Stimulated activated CD4-positive, alpha-beta T cell treated with anti-CD3 and anti-CD28 coated beads, Interleukin-1b, Interleukin-23, amount 100 ng/mL, for 48 hours (primary cell): ENCODE data around the gene OCSTAMP.

Source experiments
- DNase-seq: peaks from one replicate; pipeline ENCODE4 v3.0.0-alpha.2; 2020

Gene OCSTAMP, protein sequence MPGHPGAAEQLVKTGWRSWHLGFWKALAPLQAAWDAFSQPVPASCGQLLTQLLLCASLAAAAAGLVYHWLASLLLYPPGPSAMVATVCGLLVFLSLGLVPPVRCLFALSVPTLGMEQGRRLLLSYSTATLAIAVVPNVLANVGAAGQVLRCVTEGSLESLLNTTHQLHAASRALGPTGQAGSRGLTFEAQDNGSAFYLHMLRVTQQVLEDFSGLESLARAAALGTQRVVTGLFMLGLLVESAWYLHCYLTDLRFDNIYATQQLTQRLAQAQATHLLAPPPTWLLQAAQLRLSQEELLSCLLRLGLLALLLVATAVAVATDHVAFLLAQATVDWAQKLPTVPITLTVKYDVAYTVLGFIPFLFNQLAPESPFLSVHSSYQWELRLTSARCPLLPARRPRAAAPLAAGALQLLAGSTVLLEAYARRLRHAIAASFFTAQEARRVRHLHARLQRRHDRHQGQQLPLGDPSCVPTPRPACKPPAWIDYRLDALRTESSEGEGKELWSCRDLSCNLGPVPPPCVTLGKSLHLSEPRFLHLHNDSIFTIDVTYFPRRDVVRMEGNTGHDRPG

DNA sequence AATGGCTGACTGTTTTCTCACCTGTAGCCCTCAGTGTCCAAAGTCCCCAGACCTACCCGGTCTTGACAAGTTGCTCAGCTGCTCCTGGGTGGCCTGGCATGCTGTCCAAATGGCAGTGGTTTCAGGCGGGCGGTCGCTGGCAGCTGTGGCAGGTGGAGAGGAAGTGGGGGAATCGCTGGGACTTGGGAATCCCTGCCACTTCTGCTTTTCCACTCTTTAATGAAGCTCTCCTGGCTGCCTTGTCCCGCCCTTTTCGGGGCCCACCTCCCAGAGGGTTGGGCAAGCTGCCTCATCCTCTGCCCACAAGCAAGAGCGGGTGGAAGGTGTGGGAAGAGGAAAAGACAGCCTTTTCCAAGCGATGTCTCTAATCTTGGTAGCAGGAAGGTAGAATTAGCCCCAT, at the start of gene OCSTAMP:
TSS of gene OCSTAMP (minus strand) at position 194 of the 400 bp plus-strand sequence. CDS start at position 100, 94 bp downstream.
- DNase-seq = no peak

DNA sequence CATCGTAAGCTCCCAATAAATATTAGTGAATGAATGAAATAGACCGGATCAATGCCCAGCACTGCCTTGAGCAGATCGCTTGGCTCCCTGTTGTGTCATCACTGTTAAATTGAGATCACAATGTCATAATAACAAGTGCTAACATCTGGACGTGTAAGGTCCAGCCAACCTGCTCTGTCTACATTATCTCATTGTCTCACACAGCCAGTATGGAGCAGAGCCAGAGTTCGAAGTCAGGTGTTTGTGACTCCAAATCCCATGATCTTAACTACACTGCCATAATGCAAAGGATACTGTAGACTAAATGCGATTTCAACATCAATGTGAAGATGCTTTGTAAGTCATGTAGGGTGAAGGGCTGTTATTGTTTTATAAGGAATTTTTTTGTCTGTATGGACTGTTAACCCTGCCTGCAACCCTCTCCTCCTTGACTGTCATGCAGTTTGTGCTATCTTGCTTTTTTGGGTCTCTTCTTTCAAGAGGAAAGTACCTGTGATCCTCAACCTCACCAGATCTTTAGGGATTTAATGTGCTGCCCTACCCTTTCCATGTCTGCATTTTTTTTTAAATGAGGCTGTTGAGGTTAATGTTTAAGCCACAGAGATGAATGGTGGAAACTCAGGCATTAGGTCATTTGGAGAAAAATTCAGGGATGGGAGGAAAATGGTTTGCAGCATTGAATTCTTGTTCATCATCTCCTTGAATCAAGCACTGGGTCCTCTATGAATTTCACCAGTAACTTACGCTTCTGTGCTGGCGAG, 49.0 kb upstream of the OCSTAMP start:
- DNase-seq = no peak

DNA sequence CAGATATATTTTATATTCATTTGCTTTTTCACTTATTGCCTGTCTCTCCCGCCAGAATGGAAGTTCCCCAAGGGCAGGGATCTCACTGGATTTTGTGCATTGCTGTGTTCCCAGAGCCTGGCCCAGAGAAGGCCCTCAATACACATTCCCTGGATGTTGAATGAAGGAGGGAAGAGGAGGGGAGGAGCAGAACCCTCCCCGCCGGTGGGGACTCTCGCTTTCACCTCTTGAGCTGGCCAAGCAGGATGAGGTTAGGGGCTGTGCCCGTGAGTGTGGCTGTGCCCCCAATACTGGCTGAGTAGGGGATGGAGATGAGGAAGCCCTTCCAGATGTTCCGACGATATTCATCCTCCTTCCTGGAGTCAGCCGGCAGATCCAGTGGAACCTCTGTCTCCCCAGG, 45.5 kb upstream of the OCSTAMP start:
- no peak for DNase-seq

DNA sequence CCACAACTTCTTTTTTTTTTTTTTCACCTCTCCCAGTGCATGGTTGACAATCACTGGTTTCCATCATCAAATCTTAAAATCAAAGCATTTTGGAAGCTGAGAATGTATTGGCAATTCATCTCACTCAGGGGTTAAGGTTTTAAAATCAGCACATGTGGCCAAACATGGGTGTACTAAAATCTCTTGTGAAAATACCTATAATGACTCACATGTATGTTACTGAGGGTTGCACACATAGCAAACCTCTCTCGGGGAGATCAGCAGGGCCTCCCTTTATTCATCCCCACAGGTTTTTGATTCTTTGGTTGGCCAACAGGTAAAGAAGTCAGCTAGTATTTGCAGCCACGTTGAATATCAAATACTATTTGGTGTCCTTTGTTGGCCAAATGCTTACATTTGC, 44.3 kb upstream of the OCSTAMP start:
- DNase-seq = no peak

DNA sequence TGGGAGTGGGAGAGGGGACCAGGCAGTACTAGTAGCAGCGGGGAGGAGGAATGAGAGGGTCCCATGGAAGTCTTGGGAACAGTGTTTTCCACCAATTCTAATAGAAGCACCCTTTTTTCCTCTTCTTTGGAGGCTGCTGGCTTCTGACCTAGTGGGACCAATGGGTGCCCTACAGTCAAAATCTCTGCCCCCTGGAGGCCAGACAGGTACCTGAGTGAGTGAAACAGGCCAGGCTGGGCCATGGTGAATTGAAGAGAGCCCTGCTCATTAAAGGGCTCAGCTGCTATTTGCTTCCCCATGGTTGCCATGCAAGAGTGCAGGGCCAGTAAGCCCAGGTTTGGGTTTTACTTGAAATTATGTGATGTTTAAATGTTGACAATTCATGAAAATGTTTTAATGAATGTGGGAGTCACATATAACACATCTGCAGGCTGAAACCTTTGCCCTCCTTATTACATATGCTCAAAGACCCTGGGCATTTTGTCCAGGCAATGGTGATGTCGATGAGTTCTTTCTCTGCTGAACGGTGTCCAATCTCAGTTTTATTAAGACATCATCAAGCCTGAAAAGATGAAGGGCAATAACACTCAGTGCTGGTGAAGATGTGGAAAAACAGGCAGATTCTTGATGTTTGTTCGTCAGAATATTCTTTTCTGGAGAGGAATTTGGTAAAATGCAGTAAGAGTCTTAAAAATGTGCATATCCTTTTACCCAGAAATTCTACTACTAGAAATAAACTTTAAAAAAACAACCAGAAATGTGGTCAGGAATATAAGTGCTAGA, 42.3 kb upstream of the OCSTAMP start:
- DNase-seq = no peak

DNA sequence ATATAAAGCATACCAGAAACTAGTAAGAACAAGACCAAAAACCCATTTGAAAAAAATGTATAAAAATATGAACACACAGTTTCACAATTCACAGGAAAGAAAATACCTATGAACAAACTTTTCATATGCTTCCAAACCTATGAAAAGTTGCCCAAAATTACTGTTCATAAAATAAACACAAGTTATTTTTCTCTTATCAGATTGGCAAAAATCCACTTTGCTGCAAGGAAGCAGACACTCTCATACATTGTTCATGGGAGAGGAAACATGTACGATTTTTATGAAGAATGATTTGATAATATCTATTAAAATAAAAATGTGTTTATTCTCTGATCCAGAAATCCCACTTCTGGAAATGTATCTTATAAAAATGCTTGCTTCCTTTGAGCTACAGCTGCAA, 40.0 kb upstream of the OCSTAMP start:
- DNase-seq = no peak

DNA sequence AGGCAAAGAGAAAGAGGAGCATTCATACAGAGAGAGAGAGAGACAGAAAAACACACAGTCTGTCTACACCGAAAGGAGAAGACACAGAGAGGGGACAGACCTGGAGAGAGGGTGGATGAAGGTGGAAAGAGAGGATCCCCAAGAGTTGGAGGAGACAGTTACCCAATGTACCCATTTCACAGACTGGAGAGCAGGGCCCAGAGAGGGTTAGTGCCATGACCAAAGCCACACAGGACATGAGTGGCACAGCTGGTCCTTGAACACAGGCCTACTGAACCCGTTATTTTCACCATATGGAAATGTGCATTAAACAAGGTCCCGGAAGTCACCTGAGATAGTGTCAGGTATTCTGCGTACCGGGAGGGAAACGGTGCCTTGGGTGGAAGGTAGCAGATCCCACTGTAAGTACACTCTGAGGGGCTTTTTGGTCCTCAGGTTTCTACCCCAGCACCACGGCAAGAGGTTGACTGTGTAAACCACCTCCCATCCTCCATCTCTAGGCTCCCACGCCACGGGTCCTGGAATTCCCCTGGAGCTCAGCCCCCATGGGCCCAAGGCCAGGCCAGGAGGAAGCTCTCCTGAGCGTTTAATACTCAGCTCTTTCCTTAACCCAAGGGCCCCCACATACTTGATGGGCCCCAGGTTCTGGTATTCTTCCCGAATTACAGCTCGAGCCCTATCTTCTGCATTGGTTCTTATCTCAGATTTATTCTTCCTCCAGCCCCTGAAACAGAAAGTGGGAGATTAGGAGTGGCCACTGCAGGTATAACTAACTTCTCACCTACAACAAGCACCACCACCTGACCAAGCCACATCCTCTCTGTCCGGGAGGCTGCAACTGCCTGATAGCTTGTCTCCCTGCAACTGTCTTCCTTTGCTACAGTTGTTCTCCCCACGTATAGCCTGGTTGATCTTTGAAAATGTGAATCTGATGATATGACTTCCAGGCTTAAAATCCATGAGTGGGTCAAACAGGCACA, 38.4 kb upstream of the OCSTAMP start:
- DNase-seq = no peak

DNA sequence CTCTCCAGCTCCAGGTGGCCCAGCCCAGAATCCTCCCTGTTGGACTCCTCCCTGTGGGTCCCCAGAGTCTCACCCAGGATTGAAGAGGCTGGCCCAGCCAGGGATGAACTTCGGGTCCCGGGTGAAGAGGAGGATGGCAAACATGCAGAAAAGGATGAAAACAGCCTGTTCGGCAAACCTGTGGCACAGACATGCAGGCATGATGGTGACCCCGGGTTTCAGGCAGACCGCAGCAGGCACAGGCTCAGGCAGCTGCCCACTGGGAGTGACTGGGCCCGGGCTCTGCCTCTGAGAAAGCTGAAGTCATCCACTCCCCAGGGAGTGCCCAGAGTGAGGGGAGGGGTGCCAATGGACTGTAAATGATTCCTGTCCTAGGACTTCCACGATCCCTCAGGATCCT, 37.5 kb upstream of the OCSTAMP start:
- no peak for DNase-seq

DNA sequence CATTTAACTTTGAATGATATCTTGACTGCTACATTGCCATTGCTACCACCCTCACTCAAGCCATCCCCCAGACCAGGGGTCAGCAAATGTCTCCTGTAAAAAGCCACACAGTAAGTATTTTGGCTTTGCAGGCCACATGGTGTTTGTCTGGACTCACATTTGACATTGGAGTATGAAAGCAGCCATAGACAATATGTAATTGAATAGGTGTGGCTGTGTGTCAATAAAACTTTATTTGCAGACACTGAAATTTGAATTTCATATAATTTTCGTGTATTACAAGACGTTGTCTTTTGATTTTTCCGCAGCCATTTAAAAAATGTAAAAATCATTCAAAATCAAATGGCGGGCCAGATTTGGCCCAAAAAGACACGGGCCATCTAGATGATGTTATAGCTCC, 36.3 kb upstream of the OCSTAMP start:
- DNase-seq = no peak

DNA sequence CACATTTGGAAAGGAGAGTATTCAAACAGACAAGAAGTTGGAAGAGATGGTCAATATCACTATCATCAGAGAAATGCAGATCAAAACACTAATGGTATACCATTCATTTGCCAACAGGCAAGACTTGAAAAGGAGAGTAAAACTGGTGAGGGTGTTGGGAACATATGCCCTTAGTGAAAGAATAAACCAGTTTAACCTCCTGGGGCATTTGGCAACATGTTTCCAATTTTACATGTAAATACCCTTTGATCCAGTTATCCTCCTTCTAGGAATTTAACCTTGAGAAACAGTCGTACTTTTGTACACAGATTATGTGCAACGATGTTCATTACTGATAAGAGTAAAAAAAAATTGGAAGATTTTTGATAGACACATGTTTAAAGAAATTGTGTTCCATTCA, 34.1 kb upstream of the OCSTAMP start:
- no peak for DNase-seq

DNA sequence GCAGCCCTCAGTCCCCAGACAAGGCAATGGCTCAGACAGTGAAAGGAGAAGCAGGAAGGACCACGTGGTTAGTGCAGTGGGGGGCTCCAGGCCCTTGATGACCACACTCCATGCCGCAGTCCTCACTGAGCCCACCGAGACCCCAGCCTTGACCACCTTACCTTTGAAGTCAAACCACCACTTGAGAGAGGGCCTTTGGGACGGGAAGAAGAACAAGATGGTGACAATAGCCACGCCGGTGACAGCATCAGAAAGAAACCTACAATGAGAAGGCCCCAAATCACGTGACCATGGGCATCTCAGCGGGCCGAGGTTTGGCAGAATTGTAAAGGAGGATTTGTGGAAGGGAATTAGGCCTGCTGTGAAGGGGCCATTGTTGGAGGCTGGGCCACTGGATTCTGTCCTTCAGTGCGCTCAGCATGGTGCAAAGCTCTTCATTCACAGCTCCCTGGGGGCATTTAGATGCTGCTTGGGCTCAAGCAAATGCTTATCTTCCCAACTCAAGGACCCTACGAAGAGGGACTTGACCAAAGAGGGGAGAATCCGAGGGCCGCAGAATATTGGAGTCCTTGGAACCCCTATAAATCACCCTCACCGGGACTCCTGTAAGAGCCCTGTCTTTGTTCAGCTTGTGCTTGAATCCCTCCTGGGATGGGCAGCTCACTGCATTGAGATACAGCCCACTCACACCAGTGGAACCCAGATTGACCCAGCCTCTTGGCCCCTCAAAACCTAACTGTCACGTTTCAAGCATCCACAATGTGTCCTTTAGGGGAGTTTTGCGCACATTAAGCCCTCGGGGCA, 33.2 kb upstream of the OCSTAMP start:
- DNase-seq = no peak

DNA sequence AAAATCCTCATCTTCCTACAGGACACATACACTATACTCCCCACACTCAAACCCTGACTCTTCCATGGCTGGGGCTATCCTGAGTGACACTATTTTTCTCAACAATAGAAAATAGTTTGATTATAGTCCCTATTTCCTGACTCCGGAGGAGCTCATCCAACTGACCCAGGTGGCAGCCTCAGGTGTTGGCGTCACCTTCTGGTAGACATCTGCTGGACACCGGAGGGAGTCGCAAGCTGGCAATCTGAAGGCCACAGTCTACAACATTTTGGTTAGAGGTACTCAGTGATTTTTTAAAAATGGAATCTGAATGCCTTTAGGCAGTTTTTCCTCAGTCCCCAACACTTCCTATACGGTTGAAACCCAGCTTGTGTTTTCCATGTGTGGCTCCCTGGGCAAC, 32.2 kb upstream of the OCSTAMP start:
- DNase-seq = no peak

DNA sequence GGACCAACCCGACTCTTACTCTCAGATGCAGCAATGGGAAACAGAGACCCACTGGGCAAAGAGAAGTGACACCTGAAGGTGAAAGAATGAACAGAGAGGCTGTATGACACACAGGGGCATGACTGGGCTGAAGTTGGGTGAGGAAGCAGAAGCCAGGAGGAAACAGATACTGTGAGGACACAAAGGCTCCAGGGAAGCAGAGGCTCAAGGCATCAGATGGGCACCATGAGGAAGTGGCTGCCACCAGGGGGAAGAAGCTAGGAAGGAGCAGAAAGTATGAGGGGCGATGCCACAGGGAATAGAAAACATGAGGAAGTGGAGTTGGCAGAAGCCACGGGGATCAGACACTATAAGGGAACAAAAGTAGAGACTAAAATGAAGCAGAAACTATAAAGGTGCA, 30.9 kb upstream of the OCSTAMP start:
- no peak for DNase-seq

DNA sequence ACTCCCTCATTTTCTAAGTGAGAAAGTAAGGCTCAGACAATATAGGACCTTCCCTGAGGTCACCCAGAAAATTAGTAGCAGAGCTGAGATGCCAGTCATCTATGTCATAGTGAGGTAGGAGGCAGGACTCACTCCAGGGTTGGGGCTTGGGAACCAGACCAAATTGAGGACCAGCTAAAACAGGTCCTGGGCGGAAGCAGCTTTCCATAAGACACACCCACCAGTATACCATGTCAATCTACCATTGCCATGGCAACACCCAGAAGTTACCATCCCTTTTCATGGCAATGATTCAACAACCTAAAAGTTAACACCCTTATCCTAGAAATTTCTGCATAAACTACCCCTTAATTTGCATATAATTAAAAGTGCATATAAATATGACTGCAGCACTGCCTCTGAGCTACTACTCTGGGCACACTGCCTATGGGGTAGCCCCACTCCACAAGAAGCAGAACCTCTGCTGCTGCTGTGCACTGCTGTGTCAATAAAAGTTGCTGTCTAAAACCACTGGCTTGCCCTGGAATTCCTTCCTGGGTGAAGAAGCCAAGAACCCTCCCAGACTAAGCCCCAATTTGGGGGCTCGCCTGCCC, 30.3 kb upstream of the OCSTAMP start:
- no peak for DNase-seq

DNA sequence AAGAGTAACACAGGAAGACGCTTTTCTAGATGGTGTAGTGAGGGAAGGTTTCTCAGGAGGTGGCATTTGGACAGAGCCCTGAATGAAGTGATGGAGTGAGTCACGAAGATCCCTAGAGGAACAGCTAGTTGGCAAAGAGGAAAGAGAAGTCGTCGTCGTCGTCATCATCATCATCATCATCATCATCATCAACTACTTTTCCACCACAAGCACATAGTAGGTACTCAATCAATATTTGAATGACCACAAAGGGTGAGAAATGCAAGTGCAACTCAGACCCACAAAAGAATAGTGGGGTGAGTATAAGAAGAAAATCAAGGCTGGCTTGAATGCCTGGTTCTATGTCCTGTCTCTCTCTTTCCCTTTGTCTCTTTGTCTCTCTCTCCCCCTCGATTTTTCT, 28.3 kb upstream of the OCSTAMP start:
- DNase-seq = no peak

DNA sequence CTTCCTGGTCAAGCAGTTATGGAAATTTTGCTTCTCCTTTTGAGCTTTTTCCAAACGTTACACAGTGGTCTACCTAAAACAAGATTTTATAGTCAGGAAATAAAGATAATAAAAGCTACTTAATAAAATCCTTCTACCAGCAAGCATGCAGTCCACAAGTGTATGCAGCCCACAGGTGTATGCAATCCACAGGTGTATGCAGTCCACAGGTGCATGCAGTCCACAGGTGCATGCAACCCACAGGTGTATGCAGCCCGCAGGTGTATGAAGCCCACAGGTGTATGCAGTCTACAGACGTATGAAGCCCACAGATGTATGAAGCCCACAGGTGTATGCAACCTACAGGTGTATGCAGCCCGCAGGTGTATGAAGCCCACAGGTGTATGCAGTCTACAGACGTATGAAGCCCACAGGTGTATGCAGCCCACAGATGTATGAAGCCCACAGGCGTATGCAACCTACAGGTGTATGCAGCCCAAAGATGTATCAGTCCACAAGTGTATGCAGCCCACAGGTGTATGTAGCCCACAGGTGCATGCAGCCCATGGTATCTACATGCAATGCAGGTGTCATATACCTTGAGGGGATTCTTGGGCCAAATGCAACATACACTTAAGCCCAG, 26.4 kb upstream of the OCSTAMP start:
- DNase-seq = no peak

DNA sequence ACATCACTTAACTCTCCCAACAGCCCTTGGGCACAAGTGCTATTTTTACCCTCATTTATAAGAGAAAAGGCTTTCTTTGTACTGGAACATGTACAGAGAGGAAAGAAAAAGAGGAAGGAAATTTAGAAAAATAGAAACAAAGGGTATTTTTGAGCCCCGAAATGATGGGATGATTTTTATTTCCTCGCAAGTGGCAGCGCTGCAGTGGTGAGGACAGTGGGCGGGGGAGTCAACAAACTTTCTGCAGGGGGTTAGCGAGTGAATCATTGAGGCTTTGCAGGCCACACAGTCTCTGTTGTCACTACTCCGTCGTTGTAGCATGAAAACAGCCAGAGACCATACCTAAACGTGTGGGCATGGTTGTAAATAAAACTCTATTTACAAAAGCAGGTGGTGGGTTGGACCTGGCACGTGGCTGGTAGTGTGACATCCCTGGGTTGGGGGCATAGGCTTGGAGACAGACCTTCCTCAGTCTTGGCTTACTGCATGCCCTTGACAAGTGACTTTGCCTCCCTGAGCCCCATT, 25.5 kb upstream of the OCSTAMP start:
- DNase-seq = no peak

DNA sequence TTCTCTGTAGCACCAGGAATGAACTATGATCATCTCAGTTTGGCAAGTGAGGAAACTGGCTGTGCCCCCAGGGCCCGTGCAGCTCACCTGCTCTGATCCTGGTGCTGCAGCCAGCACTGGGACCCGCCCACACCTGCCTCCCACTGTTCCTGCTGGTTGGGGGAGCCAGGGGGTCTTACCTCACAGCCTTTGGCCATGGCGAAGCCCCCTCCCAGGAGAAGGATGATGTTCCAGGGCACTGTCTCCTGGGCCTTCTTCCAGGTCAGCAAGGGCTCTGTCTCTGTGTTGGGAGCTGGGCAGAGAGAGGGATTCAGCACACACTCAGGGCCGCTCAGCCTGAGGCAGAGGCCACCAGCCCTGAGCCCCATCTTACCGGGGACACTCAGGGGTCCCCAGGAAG, 24.9 kb upstream of the OCSTAMP start:
- DNase-seq = no peak

DNA sequence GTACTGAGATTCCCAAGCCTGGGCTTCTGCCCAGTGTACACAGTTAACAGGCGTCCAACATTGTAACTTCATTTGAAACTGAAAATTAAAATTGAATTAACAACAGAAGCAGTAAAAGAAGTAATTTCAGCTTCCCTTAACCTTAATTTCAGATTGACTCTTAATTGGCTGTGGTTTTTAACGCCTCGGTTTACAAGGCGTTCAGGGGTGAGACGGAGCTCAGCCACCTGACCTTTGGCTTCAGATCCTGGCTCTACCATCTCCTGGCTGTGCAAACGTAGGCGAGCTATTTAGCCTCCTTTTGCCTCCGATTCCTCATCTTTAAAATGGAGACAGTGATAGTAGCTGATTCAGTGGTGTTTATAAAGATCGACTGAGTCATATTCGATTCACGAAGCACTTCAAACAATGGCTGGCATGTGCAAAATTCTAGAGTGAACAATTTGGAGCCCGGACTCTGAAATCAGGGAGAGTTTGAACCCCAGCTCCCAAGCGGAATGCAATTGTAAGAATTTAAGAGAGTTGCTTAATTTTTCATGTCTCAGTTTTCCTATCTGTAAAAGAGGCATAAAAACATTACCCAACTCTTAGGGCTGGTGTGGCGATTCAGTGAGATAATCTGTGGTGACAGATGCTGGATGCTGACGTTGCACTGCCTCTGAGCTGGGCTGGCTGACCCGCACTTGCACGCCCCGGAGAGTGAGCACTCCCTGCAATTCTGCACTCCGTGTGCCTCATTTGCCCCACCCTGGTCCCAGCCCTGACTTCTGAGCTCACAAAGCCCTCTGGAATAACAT, 23.5 kb upstream of the OCSTAMP start:
- DNase-seq = no peak
